Midbrain (tissue), 1 donor: ENCODE data around the gene CLN6.
"Not testable (repeated sequence)": the region's sequence is repeated elsewhere in the genome, so short reads cannot be mapped to it uniquely, and the experiment has no call there.

Experiments used
- DNase-seq: peaks from one replicate; lab custom pipeline; 2025; lab: John Stamatoyannopoulos, UW

CLN6 gene

GRCh38 chr15:68223171-68223570 lies 6.4 kb downstream of the CLN6 start:
- no peak for DNase-seq

DNA sequence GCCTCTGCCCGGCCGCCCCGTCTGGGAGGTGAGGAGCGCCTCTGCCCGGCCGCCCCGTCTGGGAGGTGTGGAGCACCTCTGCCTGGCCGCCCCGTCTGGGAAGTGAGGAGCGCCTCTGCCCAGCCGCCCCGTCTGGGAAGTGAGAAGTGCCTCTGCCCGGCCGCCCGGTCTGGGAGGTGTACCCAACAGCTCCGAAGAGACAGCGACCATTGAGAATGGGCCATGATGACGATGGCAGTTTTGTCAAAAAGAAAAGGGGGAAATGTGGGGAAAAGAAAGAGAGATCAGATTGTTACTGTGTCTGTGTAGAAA lies 7.1 kb downstream of the CLN6 start:
- DNase-seq = not testable (repeated sequence)

DNA sequence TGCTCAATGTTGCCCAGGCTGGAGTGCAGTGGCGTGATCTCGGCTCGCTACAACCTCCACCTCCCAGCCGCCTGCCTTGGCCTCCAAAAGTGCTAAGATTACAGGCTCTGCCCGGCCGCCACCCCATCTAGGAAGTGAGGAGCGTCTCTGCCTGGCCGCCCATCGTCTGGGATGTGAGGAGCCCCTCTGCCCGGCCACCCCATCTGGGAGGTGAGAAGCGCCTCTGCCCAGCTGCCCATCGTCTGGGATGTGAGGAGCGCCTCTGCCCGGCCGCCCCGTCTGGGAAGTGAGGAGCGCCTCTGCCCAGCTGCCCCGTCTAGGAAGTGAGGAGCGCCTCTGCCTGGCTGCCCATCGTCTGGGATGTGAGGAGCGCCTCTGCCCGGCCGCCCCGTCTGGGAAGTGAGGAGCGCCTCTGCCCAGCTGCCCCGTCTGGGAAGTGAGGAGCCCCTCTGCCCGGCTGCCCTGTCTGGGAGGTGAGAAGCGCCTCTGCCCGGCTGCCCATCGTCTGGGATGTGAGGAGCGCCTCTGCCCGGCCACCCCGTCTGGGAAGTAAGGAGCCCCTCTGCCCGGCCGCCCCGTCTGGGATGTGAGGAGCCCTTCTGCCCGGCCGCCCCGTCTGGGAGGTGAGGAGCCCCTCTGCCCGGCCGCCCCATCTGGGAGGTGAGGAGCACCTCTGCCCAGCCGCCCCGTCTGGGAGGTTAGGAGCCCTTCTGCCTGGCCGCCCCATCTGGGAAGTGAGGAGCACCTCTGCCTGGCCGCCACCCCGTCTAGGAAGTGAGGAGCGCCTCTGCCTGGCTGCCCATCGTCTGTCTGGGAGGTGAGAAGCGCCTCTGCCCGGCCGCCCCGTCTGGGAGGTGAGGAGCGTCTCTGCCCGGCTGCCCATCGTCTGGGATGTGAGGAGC lies 7.7 kb downstream of the CLN6 start:
- not testable (repeated sequence) for DNase-seq

GRCh38 chr15:68220967-68221366 lies 8.6 kb downstream of the CLN6 start:
- no peak for DNase-seq

GRCh38 chr15:68220489-68220888 lies 9.0 kb downstream of the CLN6 start:
- DNase-seq = no peak

GRCh38 chr15:68218847-68219798 lies 10.4 kb downstream of the CLN6 start:
- DNase-seq = no peak

- DNase-seq = no peak
These were observed 11.2 kb downstream of the CLN6 start for GRCh38 chr15:68218331-68218730.

GRCh38 chr15:68217341-68217740 lies 12.2 kb downstream of the CLN6 start:
- DNase-seq = no peak

- DNase-seq = no peak
These were observed 14.7 kb downstream of the CLN6 start for GRCh38 chr15:68214838-68215254.

- DNase-seq = no peak
These were observed 15.3 kb downstream of the CLN6 start for GRCh38 chr15:68213991-68214837.

- not testable (repeated sequence) for DNase-seq
These were observed 16.1 kb downstream of the CLN6 start for GRCh38 chr15:68213491-68213845.

- DNase-seq = no peak
These were observed 17.7 kb downstream of the CLN6 start for GRCh38 chr15:68211656-68212320.

GRCh38 chr15:68210821-68211655 lies 18.5 kb downstream of the CLN6 start:
- DNase-seq = peak; percentile 87

GRCh38 chr15:68210409-68210756 lies 19.1 kb downstream of the CLN6 start:
- no peak for DNase-seq

- no peak for DNase-seq
These were observed 19.7 kb downstream of the CLN6 start for GRCh38 chr15:68209735-68210408.

- DNase-seq = no peak
These were observed 20.3 kb downstream of the CLN6 start for GRCh38 chr15:68209272-68209671.

DNA sequence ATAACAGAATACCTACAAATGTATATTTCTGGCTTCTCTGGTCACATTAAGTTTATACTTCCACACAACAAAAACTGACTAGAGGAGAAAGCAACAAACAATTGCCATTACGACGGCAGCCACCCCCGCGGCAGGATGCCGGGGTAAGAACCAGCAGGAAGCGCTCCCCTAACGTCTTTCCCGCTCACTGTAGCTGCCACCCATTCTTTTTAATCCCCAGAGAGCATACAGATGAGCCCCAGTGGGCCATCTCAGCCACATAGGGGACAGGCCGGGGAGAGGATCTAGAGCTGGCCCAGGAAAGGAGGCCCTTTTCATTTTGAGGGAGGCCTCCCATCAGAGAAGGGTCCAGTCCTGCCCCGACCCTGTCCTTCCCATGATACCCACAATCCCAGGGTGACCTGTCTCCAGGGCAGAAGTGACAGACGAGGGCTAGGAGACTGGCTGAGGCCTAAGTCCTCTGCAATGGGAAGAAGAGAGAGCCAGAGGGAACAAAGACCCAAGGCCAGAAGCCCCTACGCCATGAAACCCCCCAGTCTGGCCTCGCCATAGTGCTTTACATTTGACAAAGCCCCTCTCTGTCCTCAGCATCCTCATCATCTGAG lies 20.8 kb downstream of the CLN6 start:
- DNase-seq = no peak

DNA sequence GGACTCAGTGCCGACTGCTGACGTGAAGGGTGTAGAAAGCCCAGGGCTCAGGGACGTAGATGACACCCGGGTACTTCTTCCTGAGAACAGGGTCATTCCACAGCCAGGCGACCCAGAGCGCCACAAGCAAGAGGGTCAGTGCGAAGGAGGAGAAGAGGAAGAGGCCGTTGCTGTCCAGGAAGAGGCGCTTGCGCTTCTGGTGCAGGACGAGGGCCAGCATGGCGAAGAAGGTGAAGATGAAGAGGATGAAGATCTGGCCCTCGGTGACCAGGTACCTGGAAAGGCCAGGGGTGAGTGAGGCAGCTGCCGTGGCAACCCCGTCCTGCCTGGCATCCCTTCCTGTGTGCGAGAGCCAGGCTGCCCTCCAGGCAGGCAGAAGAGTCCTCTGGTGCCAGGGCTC lies 21.4 kb downstream of the CLN6 start:
- DNase-seq = no peak

DNA sequence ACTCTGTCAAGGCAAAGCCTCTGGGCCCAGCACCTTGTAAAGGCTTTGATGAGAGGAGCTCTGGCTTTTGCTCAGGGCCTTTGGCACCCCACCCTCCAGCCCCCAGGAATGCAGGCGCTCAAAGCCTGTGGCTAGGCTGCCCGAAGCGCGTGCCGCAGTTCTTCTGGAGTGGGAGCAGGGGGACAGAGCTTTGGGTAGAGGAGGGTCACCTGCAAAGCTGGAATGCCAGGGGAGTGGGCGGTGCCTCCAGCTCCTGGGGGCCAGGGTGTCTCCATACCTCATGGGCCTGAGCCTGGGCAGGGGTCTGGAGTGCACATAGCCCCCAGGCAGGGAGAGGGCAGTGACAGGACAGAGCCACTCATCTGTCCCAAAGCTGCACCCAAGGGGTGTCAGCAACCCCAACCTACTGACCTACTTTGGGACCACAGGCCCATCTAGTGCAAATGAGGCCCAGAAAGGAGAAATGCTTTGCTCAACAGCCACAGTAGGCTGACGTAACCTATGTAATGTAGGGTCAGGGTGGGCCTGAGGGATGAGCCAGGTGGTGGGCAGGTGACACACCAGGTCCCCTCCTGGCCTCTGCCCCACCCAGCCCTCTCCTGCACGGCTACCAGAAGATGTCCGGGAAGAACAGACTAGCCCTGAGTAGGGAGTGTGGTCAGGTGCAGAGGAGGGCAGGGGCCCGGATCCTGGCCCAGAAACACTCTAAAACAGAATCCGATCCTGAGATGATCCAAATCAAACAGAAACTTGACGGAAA lies 22.2 kb downstream of the CLN6 start:
- DNase-seq = no peak
